ENCODE data around the gene MYO18B.

The MYO18B gene

GRCh38 chr22:25908212-25908611 is 166.2 kb downstream of the MYO18B start:
- no peak overlapping the region for H3K4me3 ChIP-seq (replicated peaks; ENCODE audit: low read depth, low read length)
- no peak for DNase-seq (ENCODE audit: low read depth)
- TF ChIP-seq, protein P1, sequence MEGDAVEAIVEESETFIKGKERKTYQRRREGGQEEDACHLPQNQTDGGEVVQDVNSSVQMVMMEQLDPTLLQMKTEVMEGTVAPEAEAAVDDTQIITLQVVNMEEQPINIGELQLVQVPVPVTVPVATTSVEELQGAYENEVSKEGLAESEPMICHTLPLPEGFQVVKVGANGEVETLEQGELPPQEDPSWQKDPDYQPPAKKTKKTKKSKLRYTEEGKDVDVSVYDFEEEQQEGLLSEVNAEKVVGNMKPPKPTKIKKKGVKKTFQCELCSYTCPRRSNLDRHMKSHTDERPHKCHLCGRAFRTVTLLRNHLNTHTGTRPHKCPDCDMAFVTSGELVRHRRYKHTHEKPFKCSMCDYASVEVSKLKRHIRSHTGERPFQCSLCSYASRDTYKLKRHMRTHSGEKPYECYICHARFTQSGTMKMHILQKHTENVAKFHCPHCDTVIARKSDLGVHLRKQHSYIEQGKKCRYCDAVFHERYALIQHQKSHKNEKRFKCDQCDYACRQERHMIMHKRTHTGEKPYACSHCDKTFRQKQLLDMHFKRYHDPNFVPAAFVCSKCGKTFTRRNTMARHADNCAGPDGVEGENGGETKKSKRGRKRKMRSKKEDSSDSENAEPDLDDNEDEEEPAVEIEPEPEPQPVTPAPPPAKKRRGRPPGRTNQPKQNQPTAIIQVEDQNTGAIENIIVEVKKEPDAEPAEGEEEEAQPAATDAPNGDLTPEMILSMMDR (IDR thresholded peaks at IDR 0.05; ENCODE audit: low read length, missing control alignments) = no peak

DNA sequence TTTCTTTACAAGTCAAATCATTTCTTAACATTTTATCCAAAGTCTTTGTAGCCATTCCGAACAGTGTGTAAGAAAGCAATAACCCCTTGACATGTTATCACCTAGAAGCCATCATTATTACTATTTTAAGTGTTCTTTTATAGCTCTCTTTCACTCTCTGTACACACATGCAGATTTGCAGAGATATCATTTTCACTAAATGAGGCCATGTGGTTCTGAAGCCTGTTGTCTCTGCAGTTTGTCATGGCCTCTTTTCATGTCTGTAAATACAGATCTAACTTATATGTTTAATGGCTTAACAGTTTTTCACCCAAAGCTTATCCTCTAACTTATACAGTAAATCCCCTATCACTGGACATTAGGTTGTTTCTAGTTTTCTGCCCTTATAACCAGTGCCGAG is 166.8 kb downstream of the MYO18B start:
- TF ChIP-seq, protein P1 (IDR thresholded peaks at IDR 0.05; ENCODE audit: low read length, missing control alignments) = no peak
- DNase-seq (ENCODE audit: low read depth) = no peak
- H3K4me3 ChIP-seq (replicated peaks; ENCODE audit: low read depth, low read length) = no peak overlapping the region

DNA sequence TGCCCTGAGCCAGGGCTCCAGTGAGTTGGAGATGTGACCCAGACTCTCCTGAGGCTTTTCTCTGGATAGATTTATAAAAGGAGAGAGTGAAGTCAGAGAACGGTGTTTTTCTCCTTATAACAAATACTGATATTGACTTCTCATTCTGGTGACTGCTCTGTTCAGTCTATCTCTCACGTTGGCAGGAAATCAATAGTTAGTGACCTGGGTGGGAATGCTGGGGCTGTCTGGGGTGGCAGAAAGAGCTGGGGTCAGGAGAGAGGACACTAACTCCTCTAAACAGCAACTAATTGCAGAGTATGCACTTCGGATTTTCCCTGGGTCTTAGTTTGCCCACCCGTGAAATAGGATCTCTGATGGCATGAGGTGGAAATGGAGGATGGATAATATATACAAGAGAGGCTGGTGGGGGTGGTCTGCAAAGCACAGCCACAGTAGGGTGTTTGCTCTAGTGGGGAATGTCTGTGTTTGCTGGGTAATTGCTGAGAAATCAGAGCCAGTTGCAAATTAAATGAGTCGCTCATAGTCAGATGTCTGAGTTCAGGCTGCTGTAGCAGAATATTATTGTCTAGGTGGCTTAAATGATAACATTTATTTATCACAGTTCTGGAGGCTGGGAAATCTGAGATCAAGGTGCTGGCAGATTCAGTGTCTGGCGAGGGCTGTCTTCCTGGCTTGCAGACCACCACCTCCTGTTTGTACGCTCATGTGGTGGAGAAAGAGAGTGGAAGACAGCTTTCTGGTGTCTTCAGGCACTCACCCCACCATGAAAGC is 167.8 kb downstream of the MYO18B start:
- no peak for DNase-seq (ENCODE audit: low read depth)
- TF ChIP-seq, protein P1 (IDR thresholded peaks at IDR 0.05; ENCODE audit: low read length, missing control alignments) = no peak
- H3K4me3 ChIP-seq (replicated peaks; ENCODE audit: low read depth, low read length) = no peak overlapping the region

GRCh38 chr22:25911243-25911972 is 169.4 kb downstream of the MYO18B start:
- DNase-seq (ENCODE audit: low read depth) = no peak
- TF ChIP-seq, protein P1 (IDR thresholded peaks at IDR 0.05; ENCODE audit: low read length, missing control alignments) = no peak
- H3K4me3 ChIP-seq (replicated peaks; ENCODE audit: low read depth, low read length) = no peak overlapping the region

GRCh38 chr22:25919452-25919851 is 177.5 kb downstream of the MYO18B start:
- DNase-seq (ENCODE audit: low read depth) = no peak
- TF ChIP-seq, protein P1 (IDR thresholded peaks at IDR 0.05; ENCODE audit: low read length, missing control alignments) = no peak
- H3K4me3 ChIP-seq (replicated peaks; ENCODE audit: low read depth, low read length) = no peak overlapping the region

DNA sequence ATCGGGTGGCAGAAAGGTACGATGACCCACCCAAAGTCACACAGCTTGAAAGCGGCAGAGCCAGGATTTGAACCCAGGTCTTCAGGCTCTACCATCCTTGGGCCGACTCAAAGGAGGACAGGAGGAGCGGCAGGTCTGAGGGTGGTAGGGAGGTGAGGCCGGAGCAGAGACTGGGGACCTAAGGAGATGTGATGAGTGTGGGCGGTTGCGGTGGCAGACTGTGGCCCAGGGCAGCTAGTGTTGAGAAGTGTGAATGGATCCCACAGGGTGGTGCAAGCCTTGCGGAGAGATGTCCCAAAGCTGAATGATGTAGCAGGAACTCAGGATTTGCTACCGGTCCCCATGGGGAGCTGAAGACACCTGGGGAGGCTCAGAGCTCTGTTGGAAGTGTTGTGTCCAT is 180.2 kb downstream of the MYO18B start:
- TF ChIP-seq, protein P1 (IDR thresholded peaks at IDR 0.05; ENCODE audit: low read length, missing control alignments) = no peak
- DNase-seq (ENCODE audit: low read depth) = no peak
- no peak overlapping the region for H3K4me3 ChIP-seq (replicated peaks; ENCODE audit: low read depth, low read length)

All from fibroblast of pulmonary artery (primary cell).